ENCODE measurements around the gene PKD1L1.
"Not testable (repeated sequence)": the region's sequence is repeated elsewhere in the genome, so short reads cannot be mapped to it uniquely, and the experiment has no call there.

Gene PKD1L1

DNA sequence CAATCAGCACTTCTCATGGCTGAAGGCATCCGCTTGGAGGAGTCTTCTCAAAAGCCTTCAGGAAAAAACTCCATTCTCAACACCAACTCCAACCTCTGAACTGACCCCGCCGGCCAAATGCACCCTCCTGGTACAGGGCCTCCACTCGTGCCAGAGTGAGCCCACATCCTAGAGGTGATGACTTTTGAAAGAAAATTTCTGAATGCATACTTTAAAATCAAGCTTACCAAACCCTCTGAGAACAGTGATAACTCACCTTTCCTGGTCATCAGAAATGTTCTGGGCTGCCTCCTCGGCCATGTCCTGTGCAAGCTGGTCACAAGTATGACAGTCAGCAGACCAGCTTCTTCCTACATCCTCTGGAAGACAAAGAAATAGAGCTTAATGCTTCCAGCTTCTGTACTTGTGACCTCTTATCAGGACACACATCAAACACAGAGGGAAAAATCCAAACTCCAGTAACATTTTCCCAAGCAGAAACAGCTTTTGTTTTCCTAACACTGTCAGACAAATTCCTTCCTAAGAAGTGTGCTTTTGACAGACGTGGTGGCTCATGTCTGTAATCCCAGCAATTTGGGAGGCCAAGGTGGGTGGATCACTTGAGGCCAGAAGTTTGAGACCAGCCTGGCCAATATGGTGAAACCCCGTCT, at the start of gene PKD1L1:
Gene PKD1L1 (minus strand): TSS at position 326 of the 650 bp plus-strand sequence. CDS start 26 bp downstream, at position 300.
- DNase-seq (ENCODE audit: low spot score): no peak

DNA sequence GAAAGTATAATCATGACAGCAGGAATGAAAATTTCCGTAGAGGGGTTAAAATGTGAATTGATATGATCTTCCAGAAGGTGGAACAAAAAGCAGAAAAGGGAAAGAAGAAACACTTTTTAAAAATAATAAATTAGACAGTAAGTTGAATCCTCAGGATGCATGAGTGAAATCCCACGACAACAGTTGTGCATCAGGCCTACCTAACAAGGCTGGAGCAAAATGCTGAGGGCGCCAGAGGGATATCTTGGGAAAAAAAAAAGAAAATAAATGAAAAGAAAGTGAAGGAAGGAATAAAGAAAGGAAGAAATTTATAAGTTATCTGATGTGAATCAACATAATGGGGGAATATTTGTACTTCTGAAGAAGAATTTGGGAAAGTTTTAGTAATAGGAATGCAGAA, 44.2 kb upstream of the PKD1L1 start:
- DNase-seq (ENCODE audit: low spot score): no peak

DNA sequence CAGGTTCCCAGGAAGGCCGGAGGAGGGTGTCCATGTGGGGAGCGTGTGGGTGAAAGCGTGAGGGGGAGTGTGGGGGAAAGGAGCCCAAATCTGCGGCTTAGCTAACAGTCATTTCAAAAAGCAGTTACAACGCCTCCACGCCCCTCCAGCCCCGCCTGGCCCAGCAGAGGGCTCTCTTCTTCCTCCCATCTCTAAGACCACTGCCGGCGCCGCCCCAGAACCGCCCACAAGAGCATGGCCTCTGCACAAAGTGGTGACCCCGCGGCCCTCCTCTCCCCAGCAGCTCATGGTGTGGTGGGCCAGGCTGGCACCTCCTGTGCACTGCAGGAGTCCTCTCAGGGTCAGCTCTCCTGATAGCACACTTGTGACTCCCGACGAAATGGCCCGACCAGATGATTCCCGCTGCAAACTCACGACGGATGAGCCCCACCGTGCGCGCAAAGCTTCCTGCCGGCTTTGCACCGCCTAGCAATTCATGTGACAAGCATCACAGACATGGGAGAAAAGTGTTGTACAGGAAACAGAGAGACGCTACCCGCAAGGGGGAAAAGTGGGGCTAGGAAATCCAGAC, 43.6 kb upstream of the PKD1L1 start:
- peak; percentile 93 for DNase-seq (ENCODE audit: low spot score)

DNA sequence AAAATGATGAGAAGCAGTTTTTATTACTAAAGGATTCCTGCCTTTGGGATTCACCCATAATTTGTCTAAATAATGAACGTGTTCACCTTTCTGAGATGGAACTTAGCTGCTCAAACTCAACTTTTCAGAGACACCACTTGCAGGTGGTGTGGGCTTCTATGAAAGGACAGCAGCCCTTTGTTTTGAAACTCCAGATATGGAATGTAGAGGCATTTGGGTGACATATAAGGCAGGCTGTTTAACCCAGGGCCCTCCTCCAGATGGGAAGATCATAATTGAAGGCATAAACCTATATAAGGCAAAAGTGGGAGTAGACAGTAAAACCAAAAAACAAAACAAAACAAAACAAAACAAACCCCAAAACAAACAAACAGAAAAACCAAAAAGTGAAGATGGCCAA, 43.0 kb upstream of the PKD1L1 start:
- DNase-seq (ENCODE audit: low spot score): no peak

DNA sequence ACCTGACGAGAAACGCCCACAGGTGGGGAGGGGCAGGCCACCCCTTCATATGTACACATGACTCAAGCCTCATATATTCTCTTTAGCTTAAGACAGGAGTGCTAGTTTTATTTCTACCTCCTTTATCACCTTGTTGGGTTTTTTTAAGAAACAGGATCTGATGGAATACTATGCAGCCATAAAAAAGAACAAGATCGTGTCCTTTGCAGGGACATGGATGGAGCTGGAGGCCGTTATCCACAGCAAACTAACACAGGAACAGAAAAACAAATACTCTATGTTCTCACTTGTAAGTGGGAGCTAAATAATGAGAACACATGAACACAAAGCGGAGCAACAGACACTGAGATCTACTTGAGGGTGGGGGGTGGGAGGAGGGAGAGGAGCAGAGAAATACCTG, 42.3 kb upstream of the PKD1L1 start:
- no peak for DNase-seq (ENCODE audit: low spot score)

DNA sequence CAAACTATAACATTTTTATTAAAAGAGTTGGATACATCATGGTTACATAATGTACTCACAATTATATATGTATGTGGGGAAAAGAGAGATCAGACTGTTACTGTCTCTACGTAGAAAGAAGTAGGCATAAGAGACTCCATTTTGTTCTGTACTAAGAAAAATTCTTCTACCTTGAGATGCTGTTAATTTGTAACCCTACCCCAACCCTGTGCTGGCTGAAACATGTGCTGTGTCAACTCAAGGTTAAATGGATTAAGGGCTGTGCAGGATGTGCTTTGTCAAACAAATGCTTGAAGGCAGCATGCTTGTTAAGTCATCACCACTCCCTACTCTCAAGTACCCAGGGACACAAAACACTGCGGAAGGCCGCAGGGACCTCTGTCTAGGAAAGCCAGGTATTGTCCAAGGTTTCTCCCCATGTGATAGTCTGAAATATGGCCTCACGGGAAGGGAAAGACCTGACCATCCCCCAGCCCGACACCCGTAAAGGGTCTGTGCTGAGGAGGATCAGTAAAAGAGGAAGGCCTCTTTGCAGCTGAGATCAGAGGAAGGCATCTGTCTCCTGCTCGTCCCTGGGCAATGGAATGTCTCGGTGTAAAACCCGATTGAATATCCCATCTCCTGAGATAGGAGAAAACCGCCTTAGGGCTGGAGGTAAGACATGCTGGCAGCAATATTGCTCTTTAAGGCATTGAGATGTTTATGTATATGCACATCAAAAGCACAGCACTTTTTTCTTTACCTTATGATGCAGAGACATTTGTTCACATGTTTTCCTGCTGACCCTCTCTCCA, 41.5 kb upstream of the PKD1L1 start:
- DNase-seq (ENCODE audit: low spot score): not testable (repeated sequence)

DNA sequence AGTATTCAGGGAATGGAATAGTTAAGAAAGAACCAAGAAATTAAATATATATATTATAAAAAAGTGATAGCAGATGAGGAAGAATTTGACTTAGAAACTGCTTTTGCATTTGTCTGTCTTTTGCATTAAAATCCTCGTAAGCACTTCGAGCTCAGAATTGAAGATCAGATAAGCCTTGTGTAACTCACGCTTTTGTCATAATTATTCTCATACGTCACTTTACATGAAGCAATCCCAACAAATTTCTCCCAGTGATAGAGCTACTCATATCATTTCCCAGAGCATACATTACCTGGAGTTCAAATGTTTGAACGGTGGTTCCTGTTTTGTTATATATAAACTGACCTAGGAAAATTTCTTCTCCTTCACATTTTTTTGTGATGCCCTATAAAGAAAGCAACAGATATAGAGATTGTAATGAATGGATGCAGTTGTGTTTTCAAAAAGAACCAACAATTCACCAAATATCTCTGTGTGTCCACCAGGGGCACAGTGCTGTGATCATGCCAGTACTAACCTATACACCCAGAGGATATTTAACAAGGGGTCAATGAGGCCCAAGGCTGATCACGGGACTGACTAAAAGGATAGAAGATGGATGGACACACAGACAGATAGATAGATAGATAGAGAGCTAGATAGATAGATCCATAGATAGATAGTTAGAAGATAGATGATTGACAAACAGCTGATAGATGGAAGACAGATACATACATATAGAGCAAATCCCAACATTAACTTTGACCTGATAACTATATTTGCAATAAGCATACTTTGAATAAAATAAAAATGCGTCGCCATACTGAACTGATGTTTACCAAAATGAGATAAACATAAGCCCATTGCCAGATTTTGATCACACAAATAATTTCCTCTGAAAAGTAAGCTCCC, 40.5 kb upstream of the PKD1L1 start:
- peak; percentile 33 for DNase-seq (ENCODE audit: low spot score)

DNA sequence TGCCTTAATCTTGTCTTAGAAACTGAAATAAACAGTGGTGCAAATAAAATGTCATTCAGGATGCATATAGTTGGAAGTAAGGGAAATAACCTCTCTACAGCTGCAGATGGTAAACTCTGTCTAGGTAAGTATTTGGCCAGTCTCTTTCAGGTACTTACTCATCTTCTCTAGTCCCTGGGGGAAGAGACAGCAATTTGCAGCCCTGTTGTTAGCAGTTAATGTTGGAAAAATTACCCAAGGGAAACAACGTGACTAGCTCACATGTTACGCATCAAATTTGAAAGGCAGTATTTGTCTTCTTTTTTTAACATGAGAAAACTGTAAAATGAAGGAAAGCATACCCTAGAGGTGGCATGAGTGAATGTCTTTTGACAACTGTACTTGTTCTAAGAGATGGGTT, 34.3 kb upstream of the PKD1L1 start:
- DNase-seq (ENCODE audit: low spot score): no peak

DNA sequence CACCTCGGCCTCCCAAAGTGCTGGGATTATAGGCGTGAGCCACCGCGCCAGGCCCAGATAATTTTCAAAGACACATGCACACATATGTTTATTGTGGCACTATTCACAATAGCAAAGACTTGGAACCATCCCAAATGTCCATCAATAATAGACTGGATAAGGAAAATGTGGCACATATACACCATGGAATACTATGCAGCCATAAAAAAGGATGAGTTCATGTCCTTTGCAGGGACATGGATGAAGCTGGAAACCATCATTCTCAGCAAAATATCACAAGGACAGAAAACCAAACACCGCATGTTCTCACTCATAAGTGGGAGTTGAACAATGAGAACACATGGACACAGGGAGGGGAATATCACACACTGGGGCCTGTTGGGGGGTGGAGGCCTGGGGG, 32.4 kb upstream of the PKD1L1 start:
- not testable (repeated sequence) for DNase-seq (ENCODE audit: low spot score)

DNA sequence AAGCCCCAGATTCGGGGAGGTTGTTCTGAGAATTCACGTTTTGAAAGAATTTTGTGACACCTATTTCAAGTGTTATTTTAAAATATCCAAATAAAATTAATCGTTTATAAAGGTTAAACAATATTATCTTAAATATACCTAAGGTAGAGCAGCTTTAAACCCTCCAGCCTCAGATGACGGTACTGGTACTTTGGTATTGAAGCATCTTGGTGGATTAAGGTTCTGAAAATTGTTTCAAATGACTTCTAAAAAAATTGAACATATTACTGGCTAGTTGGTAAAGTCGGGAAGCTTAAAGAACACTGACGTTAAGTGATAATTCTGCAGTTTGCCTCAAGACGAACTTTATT, 31.5 kb upstream of the PKD1L1 start:
- DNase-seq (ENCODE audit: low spot score): no peak

GRCh38 chr7:47979145-47979831, 31.0 kb upstream of the PKD1L1 start, which contains the start of gene HUS1:
Gene HUS1, minus strand, starts transcription at chr7:47979615. Its CDS starts 96 bp downstream, at chr7:47979519.
- peak; percentile 94 for DNase-seq (ENCODE audit: low spot score)

DNA sequence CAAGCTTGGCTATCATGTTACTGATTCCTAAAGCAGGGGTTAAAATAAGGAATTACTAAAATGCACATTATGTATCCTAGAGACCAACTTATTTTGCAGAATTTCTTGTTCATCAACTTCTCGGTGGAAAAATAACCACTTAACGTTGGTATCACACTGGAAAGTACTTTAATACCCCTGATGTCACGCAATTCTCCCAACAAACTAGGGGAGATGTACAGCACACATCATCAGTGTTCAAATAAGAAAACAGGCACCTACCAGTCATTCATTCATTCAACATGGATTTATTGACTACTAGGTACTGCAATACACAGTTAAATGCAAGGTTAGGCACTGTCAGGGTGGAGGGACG, 30.5 kb upstream of the PKD1L1 start:
- no peak for DNase-seq (ENCODE audit: low spot score)

GRCh38 chr7:47973739-47974138, 25.5 kb upstream of the PKD1L1 start:
- no peak for DNase-seq (ENCODE audit: low spot score)

GRCh38 chr7:47970761-47971160, 22.5 kb upstream of the PKD1L1 start:
- peak; percentile 32 for DNase-seq (ENCODE audit: low spot score)

- DNase-seq (ENCODE audit: low spot score): peak; percentile 65
Observed at GRCh38 chr7:47968847-47969774, 20.8 kb upstream of the PKD1L1 start.

DNA sequence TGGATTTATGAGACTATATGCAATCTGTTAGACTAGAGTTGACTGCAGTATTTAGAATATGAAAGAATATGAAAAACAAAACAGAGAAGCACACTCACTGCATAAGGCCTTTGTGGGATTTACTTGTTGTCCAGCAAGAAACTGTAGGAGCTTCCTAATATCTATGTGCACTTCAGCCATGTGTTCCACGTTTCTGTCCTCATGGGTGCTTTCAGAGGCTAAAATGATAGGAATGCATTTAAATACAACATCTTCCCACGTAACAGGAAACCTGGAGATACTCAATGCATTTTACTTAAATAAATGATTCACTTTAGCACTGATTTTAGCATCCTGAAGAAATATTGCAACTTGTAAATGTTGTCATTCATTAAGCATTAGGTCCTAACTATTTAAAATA, 19.4 kb upstream of the PKD1L1 start:
- no peak for DNase-seq (ENCODE audit: low spot score)

GRCh38 chr7:47967123-47967522, 18.9 kb upstream of the PKD1L1 start:
- DNase-seq (ENCODE audit: low spot score): no peak

DNA sequence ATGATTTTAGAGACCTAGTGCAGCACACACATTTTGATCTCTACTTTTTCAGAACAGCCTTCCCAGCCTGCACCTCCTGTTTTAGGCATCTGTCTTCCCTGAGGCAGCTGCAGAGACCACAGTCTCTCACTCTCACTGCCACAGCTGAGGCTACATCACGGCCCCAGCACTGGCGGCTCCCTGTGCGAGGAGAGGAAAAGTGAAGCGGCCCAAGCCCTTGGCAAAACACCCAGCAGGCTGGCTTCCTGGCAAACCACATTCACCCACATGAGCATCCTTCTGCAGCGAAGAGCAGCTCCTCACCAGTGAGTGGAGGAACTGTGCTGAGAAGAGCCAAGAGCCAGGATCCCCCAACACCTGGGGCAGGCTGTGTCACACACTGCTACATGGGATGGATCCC, 17.2 kb upstream of the PKD1L1 start:
- DNase-seq (ENCODE audit: low spot score): no peak

GRCh38 chr7:47962262-47962661, 14.0 kb upstream of the PKD1L1 start:
- DNase-seq (ENCODE audit: low spot score): no peak

DNA sequence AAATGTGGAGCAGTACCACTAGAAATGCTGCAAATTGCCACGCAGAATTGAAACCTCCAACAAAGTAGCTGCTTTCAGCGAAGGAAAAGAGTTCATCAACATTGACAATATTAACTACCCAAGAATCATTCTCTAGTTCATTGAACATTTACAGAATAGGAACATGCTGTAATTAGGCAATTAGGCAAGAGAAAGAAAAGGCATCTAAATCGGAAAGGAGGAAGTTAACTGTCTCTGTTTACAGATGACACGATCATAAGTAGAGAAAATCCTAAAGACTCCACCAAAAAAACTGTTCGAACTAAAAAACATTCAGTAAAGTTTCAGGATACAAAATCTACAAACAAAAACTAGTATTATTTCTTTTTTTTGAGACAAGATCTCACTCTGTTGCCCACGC, 8.9 kb upstream of the PKD1L1 start:
- DNase-seq (ENCODE audit: low spot score): no peak

- no peak for DNase-seq (ENCODE audit: low spot score)
Observed at GRCh38 chr7:47956220-47956619, 8.0 kb upstream of the PKD1L1 start.

All from GM03348 (cell line).